ENCODE results near the gene GNAT1. TPM values are rescaled to one million over a fixed set of nuclear protein-coding genes. Genes with fewer than 3 reads are reported as not detected.

The GNAT1 gene
- total and polyA plus RNA-seq, 2 of the 13 experiments (the other 11 are each of a cell fraction or from before 2014, with no cell fraction given) = 0.15 TPM; not detected in 1

- FAIRE-seq = no peak
- Histone ChIP-seq H3K4me2 (ENCODE audit: low read depth, low read length) (no peak overlapping the region), H3K79me2 (ENCODE audit: insufficient read depth, low read length) (no peaks in the 10 kb centered on the region), H3K9ac (ENCODE audit: insufficient read depth, low read depth, low read length) (no peak overlapping the region), H3K9me3 (ENCODE audit: low read length) (no peaks in the 10 kb centered on the region), H3K4me1 (ENCODE audit: insufficient read depth, low read length) (peaks cover 51% of the 10 kb centered on the region), H3K4me3 (replicated peaks in 1 of 3; ENCODE audit: insufficient read depth in 1 of 3, low read depth in 2 of 3, low read length in 3 of 3) (no peak overlapping the region), H3K27ac (ENCODE audit: extremely low read length, insufficient read depth, low read length) (peak overlapping the region; percentile 81), H3K27me3 (ENCODE audit: control insufficient read depth in 1 of 2, insufficient read depth in 2 of 2, low read length in 2 of 2) (no peaks in the 10 kb centered on the region), H2AFZ (ENCODE audit: low read length) (no peak overlapping the region), H4K20me1 (ENCODE audit: insufficient read depth, low read length) (no peaks in the 10 kb centered on the region), H3K36me3 (replicated peaks in 1 of 2; ENCODE audit: control insufficient read depth in 1 of 2, insufficient read depth in 2 of 2, low read length in 2 of 2) (peaks cover 22 to 47% of the 10 kb centered on the region in 2 experiments)
- ChIA-PET POLR2A (interaction anchor here (1.3 to 16.5 kb wide), 6 partner anchors 15 to 117 kb away, joined by 4 to 625 read pairs (median 14); partner anchors contain the start of genes GNAI2, GNAT1 and SLC38A3), CTCF (ENCODE audit: low intra/inter-chr PET ratio, low total read pairs) (interaction anchor here (9.0 kb wide), 1 partner anchor 26 kb away, joined by 265 read pairs; the partner anchor contains the start of gene GNAT1)
- BruUV-seq (replicated peaks) = TSS peak; percentile 39
- no peak for DNase-seq (ENCODE audit: low spot score)
- intact Hi-C loops (cut with micrococcal nuclease; ENCODE audit: unreplicated experiment) (no loop called here), in situ Hi-C loops (cut with HindIII; ENCODE audit: extremely low pct_ligation_motif_present, low pct_unique_long_range_greater_than_20kb) (no loop called here)
- 100% methylated on average over 2 of the region's 6 CpGs for WGBS (ENCODE audit: low lambda C conversion rate)
- ATAC-seq = no peak
- TF ChIP-seq YY1 (IDR thresholded peaks at IDR 0.05; ENCODE audit: insufficient read depth, insufficient replicate concordance, low read depth, low read length) (no peak), ZFY (CRISPR knock-in tag; IDR thresholded peaks at IDR 0.05) (peak; percentile 28; the same call in 1 of the 2 replicates), ZNF605 (CRISPR knock-in tag; IDR thresholded peaks at IDR 0.05) (0 out of 2 replicates have a peak, but pooled peaks have one; percentile 5), PAF1 (CRISPR knock-in tag; IDR thresholded peaks at IDR 0.05) (0 out of 2 replicates have a peak, but pooled peaks have one; percentile 9), GPBP1L1 (CRISPR knock-in tag; IDR thresholded peaks at IDR 0.05) (no peak), KMT2B (CRISPR knock-in tag; IDR thresholded peaks at IDR 0.05) (no peak), SALL1 (CRISPR knock-in tag; IDR thresholded peaks at IDR 0.05) (0 out of 2 replicates have a peak, but pooled peaks have one; percentile 31), ZNF891 (CRISPR knock-in tag; IDR thresholded peaks at IDR 0.05) (peak; percentile 14; the same call in 1 of the 2 replicates), JUNB (CRISPR knock-in tag; IDR thresholded peaks at IDR 0.05; ENCODE audit: borderline replicate concordance) (no peak), ZSCAN22 (CRISPR knock-in tag; IDR thresholded peaks at IDR 0.05) (no peak)
- TF ChIP-seq, protein P1, sequence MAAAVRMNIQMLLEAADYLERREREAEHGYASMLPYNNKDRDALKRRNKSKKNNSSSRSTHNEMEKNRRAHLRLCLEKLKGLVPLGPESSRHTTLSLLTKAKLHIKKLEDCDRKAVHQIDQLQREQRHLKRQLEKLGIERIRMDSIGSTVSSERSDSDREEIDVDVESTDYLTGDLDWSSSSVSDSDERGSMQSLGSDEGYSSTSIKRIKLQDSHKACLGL (CRISPR knock-in tag; IDR thresholded peaks at IDR 0.05) = peak; percentile 33; the same call in 1 of the 2 replicates
- TF ChIP-seq, protein P2, sequence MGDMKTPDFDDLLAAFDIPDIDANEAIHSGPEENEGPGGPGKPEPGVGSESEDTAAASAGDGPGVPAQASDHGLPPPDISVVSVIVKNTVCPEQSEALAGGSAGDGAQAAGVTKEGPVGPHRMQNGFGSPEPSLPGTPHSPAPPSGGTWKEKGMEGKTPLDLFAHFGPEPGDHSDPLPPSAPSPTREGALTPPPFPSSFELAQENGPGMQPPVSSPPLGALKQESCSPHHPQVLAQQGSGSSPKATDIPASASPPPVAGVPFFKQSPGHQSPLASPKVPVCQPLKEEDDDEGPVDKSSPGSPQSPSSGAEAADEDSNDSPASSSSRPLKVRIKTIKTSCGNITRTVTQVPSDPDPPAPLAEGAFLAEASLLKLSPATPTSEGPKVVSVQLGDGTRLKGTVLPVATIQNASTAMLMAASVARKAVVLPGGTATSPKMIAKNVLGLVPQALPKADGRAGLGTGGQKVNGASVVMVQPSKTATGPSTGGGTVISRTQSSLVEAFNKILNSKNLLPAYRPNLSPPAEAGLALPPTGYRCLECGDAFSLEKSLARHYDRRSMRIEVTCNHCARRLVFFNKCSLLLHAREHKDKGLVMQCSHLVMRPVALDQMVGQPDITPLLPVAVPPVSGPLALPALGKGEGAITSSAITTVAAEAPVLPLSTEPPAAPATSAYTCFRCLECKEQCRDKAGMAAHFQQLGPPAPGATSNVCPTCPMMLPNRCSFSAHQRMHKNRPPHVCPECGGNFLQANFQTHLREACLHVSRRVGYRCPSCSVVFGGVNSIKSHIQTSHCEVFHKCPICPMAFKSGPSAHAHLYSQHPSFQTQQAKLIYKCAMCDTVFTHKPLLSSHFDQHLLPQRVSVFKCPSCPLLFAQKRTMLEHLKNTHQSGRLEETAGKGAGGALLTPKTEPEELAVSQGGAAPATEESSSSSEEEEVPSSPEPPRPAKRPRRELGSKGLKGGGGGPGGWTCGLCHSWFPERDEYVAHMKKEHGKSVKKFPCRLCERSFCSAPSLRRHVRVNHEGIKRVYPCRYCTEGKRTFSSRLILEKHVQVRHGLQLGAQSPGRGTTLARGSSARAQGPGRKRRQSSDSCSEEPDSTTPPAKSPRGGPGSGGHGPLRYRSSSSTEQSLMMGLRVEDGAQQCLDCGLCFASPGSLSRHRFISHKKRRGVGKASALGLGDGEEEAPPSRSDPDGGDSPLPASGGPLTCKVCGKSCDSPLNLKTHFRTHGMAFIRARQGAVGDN (CRISPR knock-in tag; IDR thresholded peaks at IDR 0.05) = peak; percentile 40; the same call in 1 of the 2 replicates
Measured at GRCh38 chr3:50220109-50220508, 28.7 kb downstream of the GNAT1 start.

All from HepG2 (cell line).